Left colon (tissue), 2 donors: ENCODE results near the gene ARHGAP33. TPM values are rescaled to one million over a fixed set of nuclear protein-coding genes. Genes with fewer than 3 reads are reported as not detected.
"Not testable (repeated sequence)": the region's sequence is repeated elsewhere in the genome, so short reads cannot be mapped to it uniquely, and the experiment has no call there.

ENCODE experiments used
- ATAC-seq: fragments of 200-7000 bp; cut with Tn5 transposase; one replicate; pipeline ENCODE4 v1.9.1; 2020; ENCODE audit warnings: mild to moderate bottlenecking, moderate library complexity
- DNase-seq, 2 donors: peaks; one replicate each; pipeline ENCODE4 v3.0.0-alpha.2; 2020
- intact Hi-C, 2 donors: fragments of 100-400 bp; cut with DNase I in 1 of 2; cut with micrococcal nuclease in 1 of 2; formaldehyde crosslinking; loops; one replicate each; pipeline versions ENCODE4 v1.11.2 to v1.14.0; 2022; cut with DNase I, micrococcal nuclease
- total RNA-seq, 2 donors: library from RNA; stranded (reverse); fragmentation: NEBNext Ultra II Directional; extraction: Animal tissue kit (Norgen Biotek cat#: 25700); gene quantifications; one replicate each; pipeline ENCODE4 v1.2.1, GENCODE V29; 2021
- donor health status: DM: no; HTN: no; CAD: no.
- donor health status: DM: yes; HTN: yes; CAD: no.

Gene ARHGAP33
- total RNA-seq, 2 donors from 2014 or later, result 9.7 to 10.1 TPM

GRCh38 chr19:35786299-35787160 is 11.2 kb downstream of the ARHGAP33 start:
- DNase-seq (no peak), ATAC-seq (no peak)
- intact Hi-C loops, result no loop called here

GRCh38 chr19:35787227-35787799 is 11.9 kb downstream of the ARHGAP33 start:
- DNase-seq (no peak), ATAC-seq (no peak)
- intact Hi-C loops, result no loop called here

GRCh38 chr19:35788205-35788960 is 13.0 kb downstream of the ARHGAP33 start:
- no peak for ATAC-seq

GRCh38 chr19:35789195-35789977 is 14.0 kb downstream of the ARHGAP33 start:
- intact Hi-C loops, result no loop called here

More at GRCh38 chr19:35788205-35788960, 13.0 kb downstream of the ARHGAP33 start:
- no peak for DNase-seq
- intact Hi-C loops, result no loop called here

GRCh38 chr19:35789978-35790944 is 14.9 kb downstream of the ARHGAP33 start:
- intact Hi-C loops, result no loop called here
- DNase-seq (no peak), ATAC-seq (no peak)

More at GRCh38 chr19:35789195-35789977, 14.0 kb downstream of the ARHGAP33 start:
- ATAC-seq (no peak), DNase-seq (no peak)

GRCh38 chr19:35790981-35791813 is 15.8 kb downstream of the ARHGAP33 start:
- DNase-seq (no peak), ATAC-seq (no peak)
- intact Hi-C loops, result no loop called here

- ATAC-seq (no peak), DNase-seq (no peak)
- intact Hi-C loops, result no loop called here
Observed at GRCh38 chr19:35791814-35792279, 16.5 kb downstream of the ARHGAP33 start.

GRCh38 chr19:35792312-35792711 is 16.9 kb downstream of the ARHGAP33 start:
- no peak for DNase-seq
- no peak for ATAC-seq
- intact Hi-C loops, result no loop called here

- no peak for ATAC-seq
- intact Hi-C loops, result no loop called here
Observed at GRCh38 chr19:35792888-35793287, 17.5 kb downstream of the ARHGAP33 start.

GRCh38 chr19:35793381-35794165 is 18.2 kb downstream of the ARHGAP33 start:
- DNase-seq (no peak), ATAC-seq (peak; percentile 45)
- intact Hi-C loops, result no loop called here

More at GRCh38 chr19:35792888-35793287, 17.5 kb downstream of the ARHGAP33 start:
- no peak for DNase-seq

- DNase-seq, ATAC-seq, intact Hi-C loops: not testable (repeated sequence)
Observed at GRCh38 chr19:35795564-35795963, 20.2 kb downstream of the ARHGAP33 start.

- DNase-seq (no peak), ATAC-seq (no peak)
- intact Hi-C loops, result no loop called here
Observed at GRCh38 chr19:35796645-35797542, 21.5 kb downstream of the ARHGAP33 start.

GRCh38 chr19:35797663-35798062 is 22.3 kb downstream of the ARHGAP33 start:
- no peak for ATAC-seq
- no peak for DNase-seq

GRCh38 chr19:35801828-35802227 is 26.5 kb downstream of the ARHGAP33 start:
- DNase-seq (no peak), ATAC-seq (no peak)
- intact Hi-C loops, result no loop called here

More at GRCh38 chr19:35797663-35798062, 22.3 kb downstream of the ARHGAP33 start:
- intact Hi-C loops, result no loop called here

- DNase-seq, result no peak
- intact Hi-C loops, result no loop called here
Observed at GRCh38 chr19:35805526-35806102, 30.2 kb downstream of the ARHGAP33 start.

More at GRCh38 chr19:35805526-35806102, 30.2 kb downstream of the ARHGAP33 start:
- no peak for ATAC-seq
